Suppressor macrophage (primary cell): ENCODE data around the gene CDK5RAP2.
"Not testable (repeated sequence)": the region's sequence is repeated elsewhere in the genome, so short reads cannot be mapped to it uniquely, and the experiment has no call there.

ENCODE experiments used
- DNase-seq, 4 experiments: peaks; one replicate each; pipeline ENCODE4 v3.0.0-alpha.2; 2020 to 2022

The CDK5RAP2 gene

DNA sequence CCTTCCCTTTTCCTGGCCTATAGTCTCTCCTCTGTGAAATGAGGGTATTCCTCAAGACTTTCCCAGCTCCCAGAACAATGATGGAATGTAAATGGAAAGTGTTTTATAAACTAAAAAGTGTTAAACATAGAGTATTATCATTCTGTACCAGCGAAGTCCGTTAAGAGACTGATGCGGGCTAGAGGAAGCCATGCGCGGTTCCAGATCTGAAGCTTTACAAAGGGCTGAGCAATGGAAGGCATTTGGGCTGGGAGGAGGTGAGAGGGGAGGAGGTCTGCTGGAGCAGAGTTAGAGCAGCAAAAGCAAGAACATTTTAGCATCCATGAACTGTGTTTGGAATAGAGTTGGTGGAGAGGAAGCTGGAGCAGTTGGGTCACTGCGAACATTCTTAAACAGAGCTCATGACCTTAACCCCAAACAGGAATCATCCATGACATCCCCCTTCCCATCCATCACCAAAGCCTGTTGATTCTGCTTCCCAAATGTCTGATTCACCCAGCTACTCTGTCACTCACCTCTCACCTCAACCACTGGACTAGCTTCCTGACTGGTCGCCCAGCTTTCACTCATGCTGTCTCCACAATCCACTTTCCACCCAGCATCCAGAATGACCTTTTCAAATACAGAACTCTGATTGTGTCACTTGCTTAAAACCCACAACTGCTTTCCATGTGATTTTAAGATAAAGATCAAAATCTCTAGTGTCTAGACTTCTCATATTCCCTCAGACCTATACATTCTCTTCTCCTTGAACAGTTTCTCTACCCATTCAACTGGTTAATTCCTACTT, 37.1 kb downstream of the CDK5RAP2 start:
- DNase-seq = peak in 3 of 4 experiments; percentile 4 to 23 (median 19)

- DNase-seq = no peak
Measured at GRCh38 chr9:120541921-120542320, 38.0 kb downstream of the CDK5RAP2 start.

DNA sequence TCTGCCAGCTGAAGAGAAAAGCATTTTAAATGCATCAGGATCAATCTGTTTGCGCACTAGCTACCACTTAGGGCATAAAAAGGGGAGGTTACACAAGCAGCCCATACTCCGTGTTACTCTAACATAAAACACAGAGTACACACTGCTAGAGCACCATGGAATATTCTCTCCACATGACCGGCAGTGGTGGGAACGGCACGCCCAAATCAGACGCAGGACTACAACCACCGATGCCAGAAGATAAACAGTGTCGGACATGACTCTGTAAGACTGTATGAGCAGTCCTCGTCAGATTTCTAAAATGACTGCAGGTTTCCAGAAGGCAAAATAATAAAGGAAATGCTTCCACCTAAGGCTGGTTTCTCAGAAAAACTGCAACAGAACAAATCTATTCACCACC, 40.0 kb downstream of the CDK5RAP2 start:
- DNase-seq = no peak

GRCh38 chr9:120538339-120538738, 41.6 kb downstream of the CDK5RAP2 start:
- no peak for DNase-seq

GRCh38 chr9:120536949-120537640, 42.9 kb downstream of the CDK5RAP2 start:
- no peak for DNase-seq

GRCh38 chr9:120536094-120536493, 43.9 kb downstream of the CDK5RAP2 start:
- no peak for DNase-seq

DNA sequence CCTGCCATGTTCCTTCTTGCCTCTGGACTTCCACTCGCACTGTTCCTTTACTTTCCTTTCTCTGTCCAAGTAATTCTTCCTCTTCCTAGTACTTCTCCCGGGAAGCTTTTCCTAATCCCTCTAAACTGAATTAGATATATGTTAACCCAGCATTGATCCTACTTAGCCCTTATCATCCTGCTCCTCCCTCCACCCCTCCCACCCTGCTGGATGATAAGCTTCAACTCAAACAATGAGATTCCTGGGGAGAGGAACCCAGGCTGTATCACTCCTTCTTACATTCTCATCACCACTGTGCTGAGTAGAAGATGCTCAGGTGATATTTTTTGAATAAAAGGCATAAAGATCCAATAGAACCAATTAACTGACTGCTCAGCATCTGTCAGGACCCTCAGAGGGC, 45.7 kb downstream of the CDK5RAP2 start:
- no peak for DNase-seq

GRCh38 chr9:120532891-120533290, 47.1 kb downstream of the CDK5RAP2 start:
- DNase-seq = no peak

GRCh38 chr9:120532475-120532874, 47.5 kb downstream of the CDK5RAP2 start:
- no peak for DNase-seq

DNA sequence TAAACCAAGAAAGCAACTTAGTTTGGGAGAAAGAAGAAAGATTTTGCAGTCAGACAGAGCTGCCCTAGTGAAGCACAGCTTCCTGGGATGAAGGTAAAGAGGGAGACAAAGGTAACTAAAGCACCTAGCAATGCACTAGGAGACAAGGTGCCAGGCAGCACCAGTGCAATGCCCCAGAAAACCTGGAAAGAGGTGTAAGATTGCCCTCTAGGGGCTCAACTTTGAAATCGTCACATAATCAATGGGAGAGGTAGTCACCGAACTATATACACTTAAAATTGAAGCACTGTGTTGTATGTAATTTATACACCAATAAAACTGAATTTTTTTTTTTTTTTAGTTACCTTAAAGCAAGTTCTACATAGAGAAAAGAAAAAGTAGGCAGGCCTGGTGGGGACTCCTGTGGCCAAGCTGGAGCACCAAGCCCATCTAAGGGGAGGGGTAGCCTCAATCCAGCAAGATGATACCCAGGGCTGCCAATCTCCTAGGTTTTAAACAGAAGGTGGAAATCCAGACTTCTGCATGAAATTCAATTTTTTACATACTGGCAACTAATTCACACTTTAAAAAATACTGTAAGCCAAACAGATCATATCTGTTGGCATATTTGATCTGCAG, 48.2 kb downstream of the CDK5RAP2 start:
- peak; percentile 29 to 45 (median 38) for DNase-seq

- not testable (repeated sequence) for DNase-seq
Measured at GRCh38 chr9:120530220-120530832, 49.6 kb downstream of the CDK5RAP2 start.

DNA sequence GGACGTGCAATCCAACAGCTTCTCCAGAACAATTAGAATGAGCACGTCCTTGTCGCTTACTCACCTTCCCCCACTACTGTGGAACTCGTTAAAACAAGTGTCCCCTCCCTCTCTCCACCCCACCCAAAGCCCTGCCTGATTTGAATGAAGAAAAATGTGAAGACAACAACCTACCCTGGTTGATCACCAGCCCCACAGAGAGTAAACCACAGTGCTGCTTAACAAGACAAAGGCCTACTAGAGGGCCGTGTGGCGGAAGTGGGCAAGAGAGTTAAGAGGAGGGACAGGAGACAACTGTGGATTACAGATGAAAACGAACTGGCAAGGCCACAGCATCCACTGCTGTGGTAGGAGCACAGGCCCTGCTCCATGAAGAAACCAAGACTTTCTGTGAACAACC, 51.1 kb downstream of the CDK5RAP2 start:
- no peak for DNase-seq

DNA sequence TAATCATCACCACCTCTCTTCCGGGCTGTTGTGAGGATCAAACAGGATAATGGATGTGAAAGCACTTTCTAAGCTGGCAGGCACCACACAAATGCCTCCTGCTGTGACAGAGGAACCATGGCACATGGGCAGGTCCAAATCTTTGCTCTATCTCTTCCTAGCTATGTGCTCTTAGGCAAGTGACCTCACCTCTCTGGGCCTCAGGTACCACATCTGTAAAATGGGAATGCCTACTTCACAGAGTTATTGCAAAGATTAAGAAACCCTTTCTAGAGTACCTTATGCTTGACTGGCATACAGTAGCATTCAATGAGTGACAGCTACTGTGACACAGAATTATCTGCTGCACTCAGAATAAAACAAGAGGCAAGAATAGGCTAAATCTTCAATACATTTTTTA, 51.6 kb downstream of the CDK5RAP2 start:
- no peak for DNase-seq

DNA sequence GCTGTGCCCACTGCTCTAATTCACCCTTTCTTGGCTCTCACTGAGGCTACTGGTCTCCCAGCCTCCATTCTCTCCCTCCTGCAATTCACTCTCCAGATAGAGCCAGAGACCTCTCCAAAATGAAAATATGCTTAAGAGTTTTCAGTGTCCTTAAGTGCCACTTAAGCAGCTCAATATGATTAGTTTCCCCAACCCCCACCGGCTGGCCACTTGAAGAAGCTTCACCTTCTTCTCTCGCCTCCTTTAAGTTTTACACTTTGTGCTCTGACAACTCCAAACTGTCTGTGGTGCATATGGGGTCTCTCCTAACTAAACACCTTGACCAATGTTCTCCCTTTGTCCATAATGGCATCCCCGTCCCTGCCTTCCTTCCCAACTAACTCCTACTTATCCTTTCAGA, 53.4 kb downstream of the CDK5RAP2 start:
- DNase-seq = no peak

DNA sequence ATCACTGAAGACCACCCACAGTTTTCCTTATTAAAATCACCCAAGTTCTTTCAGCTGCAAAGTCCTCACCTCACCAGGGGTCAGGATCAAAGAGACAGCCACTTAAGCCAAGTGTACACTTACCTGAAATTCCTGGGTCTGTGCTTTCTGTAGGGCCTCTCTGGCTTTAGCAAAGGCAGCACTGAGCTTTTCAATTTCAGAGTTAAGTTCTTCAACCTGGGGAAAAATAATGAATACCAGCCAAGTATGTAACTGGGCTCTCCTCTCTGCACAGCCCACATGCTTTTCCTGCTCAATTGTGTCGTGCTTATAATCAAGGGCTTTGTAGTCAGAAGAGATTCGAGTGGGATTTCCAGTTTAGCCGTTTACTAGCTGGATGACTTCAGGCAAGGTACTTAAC, 55.1 kb downstream of the CDK5RAP2 start:
- DNase-seq = no peak

GRCh38 chr9:120524038-120524437, 55.9 kb downstream of the CDK5RAP2 start:
- DNase-seq = no peak

DNA sequence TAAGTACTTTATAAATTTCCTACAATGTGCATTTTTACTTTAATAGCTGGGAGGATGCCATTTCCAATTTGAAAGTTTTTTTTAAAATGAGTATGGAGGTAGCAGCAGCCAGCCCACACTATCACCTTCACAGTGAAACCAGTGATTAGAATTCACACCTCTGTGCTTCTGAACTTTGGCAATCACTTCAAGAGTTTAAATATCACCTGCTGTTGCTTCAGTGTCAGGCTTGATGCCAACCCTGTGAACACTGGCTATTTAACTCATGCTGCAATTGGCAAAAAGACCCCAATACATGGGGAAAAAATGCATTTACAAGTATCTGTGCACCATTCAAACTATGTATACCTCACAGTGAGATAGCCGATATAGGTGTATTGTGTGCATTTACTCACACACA, 57.4 kb downstream of the CDK5RAP2 start:
- DNase-seq = no peak

- DNase-seq = no peak
Measured at GRCh38 chr9:120522032-120522431, 57.9 kb downstream of the CDK5RAP2 start.

DNA sequence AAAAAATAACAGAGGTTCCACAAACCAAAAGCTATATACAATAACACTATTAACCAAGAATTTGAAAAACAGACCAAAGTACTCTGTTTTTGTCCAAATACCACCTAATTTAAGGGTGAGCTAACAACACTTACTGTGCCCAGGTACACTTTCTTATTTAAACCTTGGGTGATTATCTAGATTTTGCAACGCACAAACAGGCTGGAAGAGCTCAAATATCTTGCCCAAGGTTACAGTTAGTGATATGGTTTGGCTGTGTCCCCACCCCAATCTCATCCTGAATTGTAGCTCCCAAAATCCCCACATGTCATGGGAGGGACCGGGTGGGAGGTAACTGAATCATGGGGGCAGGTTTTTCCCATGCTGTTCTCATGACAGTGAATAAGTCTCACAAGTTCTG, 58.9 kb downstream of the CDK5RAP2 start:
- no peak for DNase-seq

- not testable (repeated sequence) for DNase-seq
Measured at GRCh38 chr9:120515996-120516395, 64.0 kb downstream of the CDK5RAP2 start.

GRCh38 chr9:120515481-120515880, 64.5 kb downstream of the CDK5RAP2 start:
- DNase-seq = not testable (repeated sequence)

DNA sequence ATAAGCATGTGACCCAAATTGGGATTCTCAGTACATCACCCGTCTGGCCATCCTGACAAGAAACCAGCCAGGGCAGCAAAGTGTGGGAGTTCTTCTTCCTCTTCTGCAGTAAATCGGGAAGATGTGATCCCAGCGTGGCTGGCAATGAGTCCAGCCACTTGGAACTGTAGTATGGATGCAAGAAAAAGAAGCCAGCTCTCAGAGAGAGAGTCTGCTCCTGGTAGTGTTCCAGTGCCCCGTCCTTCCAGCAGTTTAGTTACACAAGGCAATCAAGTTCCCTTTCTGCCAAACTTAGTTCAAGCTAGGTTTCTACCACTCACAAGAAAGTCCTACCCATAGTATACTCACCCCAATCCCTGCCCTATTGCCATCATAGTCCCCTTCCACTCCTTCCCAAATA, 65.6 kb downstream of the CDK5RAP2 start:
- DNase-seq = peak in 3 of 4 experiments; percentile 2 to 8 (median 3)

DNA sequence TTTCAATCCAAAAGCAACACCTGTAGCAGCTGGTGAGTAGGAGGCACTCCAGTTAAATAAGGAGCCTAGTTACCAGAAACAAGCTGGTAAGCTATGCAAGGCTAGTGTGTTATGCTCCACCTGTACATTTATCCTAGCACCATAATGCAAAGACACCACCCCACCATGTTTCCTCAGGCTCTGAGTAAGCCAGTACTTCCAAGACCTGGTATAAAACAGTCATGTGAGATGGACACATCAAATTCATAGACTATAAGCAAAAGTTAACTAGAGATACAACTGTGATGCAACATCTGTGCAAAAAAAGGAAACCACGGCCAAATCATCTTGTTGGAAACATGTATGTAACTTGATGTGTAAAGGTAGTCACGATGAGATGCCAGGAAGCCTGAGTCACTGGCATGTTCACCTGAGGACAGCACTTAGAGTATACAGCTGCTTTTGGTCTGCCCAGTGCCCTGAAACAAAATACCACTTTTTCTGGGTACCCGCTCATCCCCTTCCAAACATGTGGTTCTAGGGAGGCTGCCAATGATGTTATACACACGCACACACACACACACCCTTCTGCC, 66.1 kb downstream of the CDK5RAP2 start:
- peak in 1 of 4 experiments; percentile 5 for DNase-seq
